ENCODE data around the gene SLC37A1.

DNA sequence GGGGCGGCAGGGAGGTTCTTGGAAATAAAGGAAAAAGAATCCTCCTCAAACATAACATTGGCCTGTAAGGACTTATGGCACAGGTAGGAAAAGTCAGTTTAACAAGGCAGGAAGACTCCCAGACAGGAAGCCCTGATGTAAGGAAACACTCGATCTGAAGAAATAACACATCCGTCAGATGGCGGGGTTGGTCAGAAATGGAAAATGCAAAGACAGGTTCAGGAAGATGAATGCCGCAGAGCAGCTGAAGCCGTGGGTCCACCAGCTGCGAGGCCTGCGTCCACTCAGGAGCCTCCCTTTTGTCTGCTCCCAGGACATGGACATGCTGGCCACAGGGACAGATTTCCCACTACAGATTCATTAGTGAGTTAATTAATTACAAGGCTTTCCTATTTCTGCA is 21.5 kb upstream of the SLC37A1 start:
- TF ChIP-seq, protein P1, sequence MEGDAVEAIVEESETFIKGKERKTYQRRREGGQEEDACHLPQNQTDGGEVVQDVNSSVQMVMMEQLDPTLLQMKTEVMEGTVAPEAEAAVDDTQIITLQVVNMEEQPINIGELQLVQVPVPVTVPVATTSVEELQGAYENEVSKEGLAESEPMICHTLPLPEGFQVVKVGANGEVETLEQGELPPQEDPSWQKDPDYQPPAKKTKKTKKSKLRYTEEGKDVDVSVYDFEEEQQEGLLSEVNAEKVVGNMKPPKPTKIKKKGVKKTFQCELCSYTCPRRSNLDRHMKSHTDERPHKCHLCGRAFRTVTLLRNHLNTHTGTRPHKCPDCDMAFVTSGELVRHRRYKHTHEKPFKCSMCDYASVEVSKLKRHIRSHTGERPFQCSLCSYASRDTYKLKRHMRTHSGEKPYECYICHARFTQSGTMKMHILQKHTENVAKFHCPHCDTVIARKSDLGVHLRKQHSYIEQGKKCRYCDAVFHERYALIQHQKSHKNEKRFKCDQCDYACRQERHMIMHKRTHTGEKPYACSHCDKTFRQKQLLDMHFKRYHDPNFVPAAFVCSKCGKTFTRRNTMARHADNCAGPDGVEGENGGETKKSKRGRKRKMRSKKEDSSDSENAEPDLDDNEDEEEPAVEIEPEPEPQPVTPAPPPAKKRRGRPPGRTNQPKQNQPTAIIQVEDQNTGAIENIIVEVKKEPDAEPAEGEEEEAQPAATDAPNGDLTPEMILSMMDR (IDR thresholded peaks at IDR 0.05) = no peak
- TF ChIP-seq POLR2A (IDR thresholded peaks at IDR 0.05) = no peak
